HUDEP-2 (cell line): ENCODE data around the gene PMVK.

Experiments
- DNase-seq, 76 experiments: peaks; one replicate each; lab custom pipeline; 2025; ENCODE audit not compliant: unreplicated experiment in 76 of 76; lab: John Stamatoyannopoulos, UW

PMVK gene

GRCh38 chr1:154883919-154884868, 52.3 kb downstream of the PMVK start:
- DNase-seq: peak in 73 of 76 experiments; percentile 29 to 87 (median 70)

GRCh38 chr1:154881820-154882535, 54.5 kb downstream of the PMVK start:
- DNase-seq: no peak

- no peak for DNase-seq
Measured at GRCh38 chr1:154880671-154881070, 55.8 kb downstream of the PMVK start.

GRCh38 chr1:154879038-154879421, 57.5 kb downstream of the PMVK start:
- no peak for DNase-seq

GRCh38 chr1:154878371-154879037, 58.0 kb downstream of the PMVK start:
- DNase-seq: peak in 46 of 76 experiments; percentile 4 to 61 (median 37)

- no peak for DNase-seq
Measured at GRCh38 chr1:154877370-154877974, 59.0 kb downstream of the PMVK start.

- no peak for DNase-seq
Measured at GRCh38 chr1:154876842-154877369, 59.6 kb downstream of the PMVK start.
